H9 (cell line): ENCODE measurements around the gene RNASE8. TPM values are rescaled to one million over a fixed set of nuclear protein-coding genes. Genes with fewer than 3 reads are reported as not detected.

ENCODE experiments used
- DNase-seq: peaks from one replicate; pipeline ENCODE4 v3.0.0-alpha.2; 2017
- H2AFZ ChIP-seq: one replicate; pipeline ENCODE4 v1.6.1; 2013; ENCODE audit warnings: mild to moderate bottlenecking, low read length, control low read depth, moderate library complexity
- H2AK5ac ChIP-seq: 2 replicates; pipeline ENCODE4 v1.6.1; 2013; ENCODE audit warnings: low read length, control low read depth, mixed read lengths; ENCODE audit not compliant: insufficient read length
- H2BK120ac ChIP-seq: one replicate; pipeline ENCODE4 v1.6.1; 2013; ENCODE audit warnings: low read depth, mild to moderate bottlenecking, low read length, control low read depth, inconsistent platforms; ENCODE audit not compliant: poor library complexity, severe bottlenecking
- H2BK12ac ChIP-seq: 2 replicates; pipeline ENCODE4 v1.6.1; 2013; ENCODE audit warnings: low read length, control low read depth, mixed read lengths, low read depth; ENCODE audit not compliant: insufficient read length
- H2BK15ac ChIP-seq: 2 replicates; pipeline ENCODE4 v1.6.1; 2013; ENCODE audit warnings: low read depth, low read length, control low read depth
- H2BK20ac ChIP-seq: one replicate; pipeline ENCODE4 v1.6.1; 2013; ENCODE audit warnings: low read depth, mild to moderate bottlenecking, low read length, control low read depth, inconsistent platforms; ENCODE audit not compliant: poor library complexity, severe bottlenecking
- H2BK5ac ChIP-seq: 2 replicates; pipeline ENCODE4 v1.6.1; 2013; ENCODE audit warnings: low read length, control low read depth, mixed read lengths; ENCODE audit not compliant: insufficient read length
- H3K14ac ChIP-seq: 2 replicates; pipeline ENCODE4 v1.6.1; 2013; ENCODE audit warnings: low read length, control low read depth; ENCODE audit not compliant: insufficient read depth
- H3K18ac ChIP-seq: 2 replicates; pipeline ENCODE4 v1.6.1; 2013; ENCODE audit warnings: low read depth, mild to moderate bottlenecking, mixed read lengths, low read length, control low read depth; ENCODE audit not compliant: insufficient read length
- H3K23ac ChIP-seq: 2 replicates; pipeline ENCODE4 v1.6.1; 2013; ENCODE audit warnings: low read length, control low read depth, mixed read lengths, low read depth; ENCODE audit not compliant: insufficient read length
- H3K23me2 ChIP-seq: 2 replicates; pipeline ENCODE4 v1.6.1; 2013; ENCODE audit warnings: low read depth, mild to moderate bottlenecking, mixed read lengths, low read length, control low read depth; ENCODE audit not compliant: insufficient read length, poor library complexity, severe bottlenecking
- H3K27ac ChIP-seq: 2 replicates; pipeline ENCODE4 v1.5.1; 2013; ENCODE audit warnings: low read length, control low read depth, mixed read lengths, low read depth; ENCODE audit not compliant: insufficient read length
- H3K27me3 ChIP-seq: 2 replicates; pipeline ENCODE4 v1.6.1; 2013; ENCODE audit warnings: low read length, control low read depth, inconsistent platforms; ENCODE audit not compliant: insufficient read depth
- H3K4ac ChIP-seq: 2 replicates; pipeline ENCODE4 v1.6.1; 2013; ENCODE audit warnings: low read depth, mild to moderate bottlenecking, control low read depth, inconsistent platforms, low read length, moderate library complexity
- H3K4me1 ChIP-seq: 2 replicates; pipeline ENCODE4 v1.6.1; 2013; ENCODE audit warnings: low read length, control low read depth, inconsistent platforms; ENCODE audit not compliant: insufficient read depth
- H3K4me2 ChIP-seq: 2 replicates; pipeline ENCODE4 v1.6.1; 2013; ENCODE audit warnings: low read length, control low read depth, mixed read lengths; ENCODE audit not compliant: insufficient read length, insufficient read depth
- H3K56ac ChIP-seq: 2 replicates; pipeline ENCODE4 v1.6.1; 2013; ENCODE audit warnings: low read depth, mild to moderate bottlenecking, mixed read lengths, low read length, control low read depth; ENCODE audit not compliant: insufficient read length
- H3K79me1 ChIP-seq: 2 replicates; pipeline ENCODE4 v1.6.1; 2013; ENCODE audit warnings: low read depth, mild to moderate bottlenecking, moderate library complexity, low read length, control low read depth, inconsistent platforms; ENCODE audit not compliant: insufficient read depth, poor library complexity, severe bottlenecking
- H3K79me2 ChIP-seq: 2 replicates; pipeline ENCODE4 v1.6.1; 2013; ENCODE audit warnings: low read length, control low read depth, inconsistent platforms; ENCODE audit not compliant: insufficient read depth
- H3K9ac ChIP-seq: 2 replicates; pipeline ENCODE4 v1.6.1; 2013; ENCODE audit warnings: low read length, control low read depth, mixed read lengths; ENCODE audit not compliant: insufficient read length; ENCODE audit errors: extremely low read depth
- H3K9me3 ChIP-seq: one replicate; pipeline ENCODE4 v1.6.1; 2013; ENCODE audit warnings: low read depth, low read length, inconsistent platforms; ENCODE audit not compliant: control insufficient read depth
- H3T11ph ChIP-seq: one replicate; pipeline ENCODE4 v1.6.1; 2013; ENCODE audit warnings: mild to moderate bottlenecking, low read length, control low read depth, inconsistent platforms
- H4K20me1 ChIP-seq: one replicate; pipeline ENCODE4 v1.6.1; 2013; ENCODE audit not compliant: control insufficient read depth, insufficient read length, insufficient read depth
- H4K5ac ChIP-seq: 2 replicates; pipeline ENCODE4 v1.6.1; 2013; ENCODE audit warnings: low read depth, mild to moderate bottlenecking, mixed read lengths, low read length, control low read depth; ENCODE audit not compliant: insufficient read length
- H4K8ac ChIP-seq: replicated peaks from 2 replicates; pipeline ENCODE4 v1.6.1; 2013; ENCODE audit warnings: low read length, control low read depth, mixed read lengths, low read depth; ENCODE audit not compliant: insufficient read length
- H4K91ac ChIP-seq: 2 replicates; pipeline ENCODE4 v1.6.1; 2013; ENCODE audit warnings: low read depth, mild to moderate bottlenecking, moderate library complexity, mixed read lengths, low read length, control low read depth; ENCODE audit not compliant: insufficient read length
- H3K27ac Mint-ChIP-seq, 3 experiments: 2 replicates in 2 of 3; 3 replicates in 1 of 3; pipeline ENCODE4 v1.8.0; 2020 to 2021; ENCODE audit warnings: mixed read lengths in 3 of 3, mild to moderate bottlenecking in 1 of 3, moderate library complexity in 1 of 3
- H3K27me3 Mint-ChIP-seq: 2 replicates; pipeline ENCODE4 v1.8.0; 2021; ENCODE audit warnings: low read depth, mild to moderate bottlenecking, moderate library complexity, mixed read lengths
- H3K36me3 Mint-ChIP-seq, 3 experiments: 2 replicates in 2 of 3; 3 replicates in 1 of 3; pipeline ENCODE4 v1.8.0; 2020 to 2021; ENCODE audit warnings: low read depth in 3 of 3, mixed read lengths in 3 of 3; ENCODE audit not compliant: insufficient read depth in 1 of 3
- H3K4me1 Mint-ChIP-seq, 2 experiments: 2 replicates each; pipeline ENCODE4 v1.8.0; 2020; ENCODE audit warnings: mixed read lengths in 2 of 2
- H3K4me3 Mint-ChIP-seq, 2 experiments: 2 replicates in 1 of 2; 3 replicates in 1 of 2; pipeline ENCODE4 v1.8.0; 2020 to 2021; ENCODE audit warnings: mild to moderate bottlenecking in 2 of 2, mixed read lengths in 2 of 2, moderate library complexity in 1 of 2
- H3K9me3 Mint-ChIP-seq, 2 experiments: 2 replicates in 1 of 2; 3 replicates in 1 of 2; pipeline ENCODE4 v1.8.0; 2020; ENCODE audit warnings: mild to moderate bottlenecking in 2 of 2, mixed read lengths in 2 of 2, moderate library complexity in 1 of 2
- CTCF ChIP-seq: fragments of 200-600 bp; sonication (generic); conservative IDR thresholded peaks from 3 replicates; pipeline ENCODE4 v1.8.0; 2021; ENCODE audit warnings: antibody characterized with exemption, mild to moderate bottlenecking
- WGBS: extraction: QIAGEN DNeasy Blood & Tissue Kit; methylation state at CpG from one replicate; pipeline ENCODE4 v1.1.7; 2013; ENCODE audit warnings: missing lambda C conversion rate, low lambda C conversion rate, mixed read lengths; ENCODE audit not compliant: insufficient read length; ENCODE audit errors: extremely low coverage; 5-methylcytosine and 5-hydroxymethylcytosine counted together
- total RNA-seq: library from RNA; stranded (reverse); gene quantifications from 2 replicates; pipeline ENCODE4 v1.2.1, GENCODE V29; 2021

RNASE8 gene
- total RNA-seq, 1 experiment from 2014 or later = not detected

GRCh38 chr14:21019366-21019765, 38.3 kb upstream of the RNASE8 start:
- Histone ChIP-seq H3K79me1 (no peaks in the 10 kb centered on the region), H4K5ac (no peak overlapping the region), H4K8ac (no peak overlapping the region), H3K27ac (no peak overlapping the region), H2AK5ac (no peak overlapping the region), H4K91ac (no peak overlapping the region), H4K20me1 (no peaks in the 10 kb centered on the region), H2AFZ (no peak overlapping the region), H3K4me1 (no peaks in the 10 kb centered on the region; the same call in 1 of the 2 replicates), H3T11ph (no peak overlapping the region), H3K9me3 (no peaks in the 10 kb centered on the region), H3K23ac (no peak overlapping the region), H3K56ac (no peak overlapping the region), H3K18ac (no peak overlapping the region), H3K23me2 (peaks cover 3% of the 10 kb centered on the region), H3K9ac (no peak overlapping the region), H3K4ac (no peak overlapping the region), H3K14ac (no peak overlapping the region), H2BK5ac (no peak overlapping the region), H3K4me2 (no peak overlapping the region), H3K79me2 (no peaks in the 10 kb centered on the region), H2BK12ac (no peak overlapping the region), H2BK120ac (no peak overlapping the region), H3K27me3 (peaks cover 7% of the 10 kb centered on the region; the same call in 1 of the 2 replicates), H2BK15ac (no peak overlapping the region), H2BK20ac (no peak overlapping the region)
- peaks cover 30 to 31% of the 10 kb centered on the region in 2 experiments for H3K4me1 Mint-ChIP-seq
- WGBS = no CpG with 5 or more reads among the region's 1 CpG
- DNase-seq = no peak
- no peak overlapping the region for H3K4me3 Mint-ChIP-seq
- H3K36me3 Mint-ChIP-seq = peaks cover 7 to 21% (median 8%) of the 10 kb centered on the region in 3 experiments; a peak in 4 of 7 replicates
- TF ChIP-seq CTCF = no peak
- peaks cover 31% of the 10 kb centered on the region for H3K27me3 Mint-ChIP-seq
- H3K9me3 Mint-ChIP-seq = no peaks in the 10 kb centered on the region
- no peak overlapping the region; a peak in 1 of 7 replicates for H3K27ac Mint-ChIP-seq
